H1 (cell line): ENCODE data around the gene CRAT.

Experiments
- EP300 ChIP-seq, 2 experiments: IDR thresholded peaks; 1 replicate in 1 of 2; 2 replicates in 1 of 2; pipeline ENCODE4 v1.6.1; 2011 to 2012; ENCODE audit warnings: low read depth in 2 of 2, low read length in 2 of 2, mild to moderate bottlenecking in 2 of 2, borderline replicate concordance in 1 of 2, inconsistent platforms in 1 of 2, moderate library complexity in 1 of 2
- FOSL1 ChIP-seq: IDR thresholded peaks from 2 replicates; pipeline ENCODE4 v1.6.1; 2011; ENCODE audit warnings: mild to moderate bottlenecking, low read depth, low read length, moderate library complexity; ENCODE audit not compliant: insufficient read depth
- JUN ChIP-seq: IDR thresholded peaks from 2 replicates; pipeline ENCODE4 v1.6.1; 2011; ENCODE audit warnings: low read depth, mild to moderate bottlenecking, improper control_type of control experiment, low read length

GRCh38 chr9:129135476-129135875 is 24.9 kb upstream of the CRAT start:
- TF ChIP-seq EP300 (IDR thresholded peaks at IDR 0.05; ENCODE audit: borderline replicate concordance in 1 of 2, low read depth in 2 of 2, low read length in 2 of 2) (no peak), JUN (no peak), FOSL1 (no peak)
